Measurements from ENCODE around the gene PAXIP1.

GRCh38 chr7:154990964-154991540 is 11.9 kb downstream of the PAXIP1 start:
- TF ChIP-seq DPF2 (IDR thresholded peaks at IDR 0.05) (no peak), TAF1 (IDR thresholded peaks at IDR 0.05; ENCODE audit: borderline replicate concordance, low read depth, low read length) (no peak), SREBF2 (IDR thresholded peaks at IDR 0.05; ENCODE audit: low read length) (no peak), CTCF (IDR thresholded peaks at IDR 0.05 in 2 of 3, conservative IDR thresholded peaks at IDR 0.05 in 1 of 3; ENCODE audit: control insufficient read depth in 2 of 3, extremely low read depth in 1 of 3, insufficient read depth in 1 of 3, low read depth in 3 of 3, low read length in 3 of 3) (no peak), YY1 (IDR thresholded peaks at IDR 0.05; ENCODE audit: low read depth, low read length) (no peak), RAD21 (IDR thresholded peaks at IDR 0.05; ENCODE audit: insufficient read depth, low read depth, low read length) (no peak), FOS (IDR thresholded peaks at IDR 0.05; ENCODE audit: borderline replicate concordance, extremely low read depth, insufficient read length) (no peak)

Measured in GM12878 (cell line).